Mesothelial cell of epicardium (in vitro differentiated cells): ENCODE results near the gene CISH. TPM values are rescaled to one million over a fixed set of nuclear protein-coding genes. Genes with fewer than 3 reads are reported as not detected.

ENCODE experiments used
- DNase-seq, 2 experiments: peaks; one replicate each; pipeline ENCODE4 v3.0.0; 2021; ENCODE audit warnings: low spot score in 2 of 2; ENCODE audit not compliant: unreplicated experiment in 2 of 2
- H3K27ac Mint-ChIP-seq: 2 replicates; pipeline ENCODE4 v1.8.0; 2021; ENCODE audit warnings: mixed read lengths
- H3K27me3 Mint-ChIP-seq: 2 replicates; pipeline ENCODE4 v1.8.0; 2021; ENCODE audit warnings: low read depth, mixed read lengths
- H3K36me3 Mint-ChIP-seq: 2 replicates; pipeline ENCODE4 v1.8.0; 2021; ENCODE audit warnings: mixed read lengths
- H3K4me1 Mint-ChIP-seq: 2 replicates; pipeline ENCODE4 v1.8.0; 2021; ENCODE audit warnings: mixed read lengths
- H3K4me3 Mint-ChIP-seq: 2 replicates; pipeline ENCODE4 v1.8.0; 2021; ENCODE audit warnings: mild to moderate bottlenecking, moderate library complexity, mixed read lengths
- H3K9me3 Mint-ChIP-seq: 2 replicates; pipeline ENCODE4 v1.8.0; 2021; ENCODE audit warnings: mixed read lengths
- total RNA-seq: library from RNA; stranded (reverse); gene quantifications from 3 replicates; pipeline ENCODE4 v1.2.1, GENCODE V29; 2021
- TF ChIP-seq, protein P1 (sequence below): fragments of 200-600 bp; sonication (generic); IDR thresholded peaks from one replicate; pipeline ENCODE4 v1.5.0; 2021; ENCODE audit warnings: antibody characterized with exemption; ENCODE audit not compliant: unreplicated experiment

Gene CISH
- total RNA-seq, 1 donor from 2014 or later, result 15.2 TPM

DNA sequence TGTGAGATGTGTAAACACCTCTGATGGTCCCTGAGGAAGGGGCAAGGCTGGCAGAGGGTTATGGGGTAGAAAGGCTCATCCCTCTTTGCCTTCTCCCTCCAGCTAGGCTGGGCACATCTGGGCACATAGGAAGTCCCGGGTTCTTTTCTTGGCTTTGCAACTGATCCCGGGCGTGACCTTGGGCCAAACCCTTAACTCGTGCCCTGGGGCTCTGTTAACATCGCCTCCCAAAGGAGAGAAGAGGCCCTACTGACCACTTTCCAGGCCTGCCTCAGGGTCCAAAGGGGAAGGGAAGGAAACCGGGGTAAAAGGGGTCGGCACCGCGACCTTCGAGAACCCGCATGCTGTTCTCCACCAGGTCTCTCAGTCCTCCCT, 44.6 kb downstream of the CISH start:
- Mint-ChIP-seq H3K27ac (no peak overlapping the region), H3K36me3 (no peaks in the 10 kb centered on the region), H3K9me3 (no peaks in the 10 kb centered on the region), H3K4me3 (peak overlapping the region; percentile 64), H3K27me3 (peaks cover 16% of the 10 kb centered on the region), H3K4me1 (peaks cover 17% of the 10 kb centered on the region)
- DNase-seq, result no peak
- TF ChIP-seq, protein P1, sequence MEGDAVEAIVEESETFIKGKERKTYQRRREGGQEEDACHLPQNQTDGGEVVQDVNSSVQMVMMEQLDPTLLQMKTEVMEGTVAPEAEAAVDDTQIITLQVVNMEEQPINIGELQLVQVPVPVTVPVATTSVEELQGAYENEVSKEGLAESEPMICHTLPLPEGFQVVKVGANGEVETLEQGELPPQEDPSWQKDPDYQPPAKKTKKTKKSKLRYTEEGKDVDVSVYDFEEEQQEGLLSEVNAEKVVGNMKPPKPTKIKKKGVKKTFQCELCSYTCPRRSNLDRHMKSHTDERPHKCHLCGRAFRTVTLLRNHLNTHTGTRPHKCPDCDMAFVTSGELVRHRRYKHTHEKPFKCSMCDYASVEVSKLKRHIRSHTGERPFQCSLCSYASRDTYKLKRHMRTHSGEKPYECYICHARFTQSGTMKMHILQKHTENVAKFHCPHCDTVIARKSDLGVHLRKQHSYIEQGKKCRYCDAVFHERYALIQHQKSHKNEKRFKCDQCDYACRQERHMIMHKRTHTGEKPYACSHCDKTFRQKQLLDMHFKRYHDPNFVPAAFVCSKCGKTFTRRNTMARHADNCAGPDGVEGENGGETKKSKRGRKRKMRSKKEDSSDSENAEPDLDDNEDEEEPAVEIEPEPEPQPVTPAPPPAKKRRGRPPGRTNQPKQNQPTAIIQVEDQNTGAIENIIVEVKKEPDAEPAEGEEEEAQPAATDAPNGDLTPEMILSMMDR, result no peak

- Mint-ChIP-seq H3K9me3 (no peaks in the 10 kb centered on the region), H3K4me1 (peaks cover 9% of the 10 kb centered on the region), H3K4me3 (no peak overlapping the region), H3K27ac (no peak overlapping the region), H3K36me3 (no peaks in the 10 kb centered on the region), H3K27me3 (peaks cover 16% of the 10 kb centered on the region)
- no peak for DNase-seq
- TF ChIP-seq, protein P1, result no peak
Observed at GRCh38 chr3:50564321-50564720, 47.3 kb downstream of the CISH start.

DNA sequence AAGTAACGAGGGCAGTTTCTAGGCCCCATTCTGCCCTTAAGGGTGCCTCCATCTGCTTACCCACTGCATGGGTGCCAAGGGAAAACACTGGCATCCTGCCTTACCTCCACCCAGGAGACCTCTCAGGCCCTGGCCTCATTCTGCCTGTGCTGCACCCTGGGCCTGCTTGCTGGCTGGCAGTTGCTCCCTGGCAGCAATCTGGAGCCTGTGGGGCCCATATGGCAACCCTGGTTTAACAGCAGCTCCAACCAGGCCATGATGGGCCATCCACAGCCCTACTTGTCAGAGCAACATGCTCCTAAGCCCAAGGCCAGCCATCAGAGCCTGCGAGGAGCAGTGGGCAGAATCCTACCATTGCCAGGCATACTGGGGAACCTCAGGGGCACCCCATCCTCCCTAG, 47.7 kb downstream of the CISH start:
- peaks cover 18% of the 10 kb centered on the region for H3K27me3 Mint-ChIP-seq
- H3K4me3 Mint-ChIP-seq, result no peak overlapping the region
- no peak overlapping the region for H3K27ac Mint-ChIP-seq
- TF ChIP-seq, protein P1, result no peak
- H3K4me1 Mint-ChIP-seq, result peaks cover 9% of the 10 kb centered on the region
- no peaks in the 10 kb centered on the region for H3K9me3 Mint-ChIP-seq
- H3K36me3 Mint-ChIP-seq, result no peaks in the 10 kb centered on the region
- DNase-seq, result no peak

DNA sequence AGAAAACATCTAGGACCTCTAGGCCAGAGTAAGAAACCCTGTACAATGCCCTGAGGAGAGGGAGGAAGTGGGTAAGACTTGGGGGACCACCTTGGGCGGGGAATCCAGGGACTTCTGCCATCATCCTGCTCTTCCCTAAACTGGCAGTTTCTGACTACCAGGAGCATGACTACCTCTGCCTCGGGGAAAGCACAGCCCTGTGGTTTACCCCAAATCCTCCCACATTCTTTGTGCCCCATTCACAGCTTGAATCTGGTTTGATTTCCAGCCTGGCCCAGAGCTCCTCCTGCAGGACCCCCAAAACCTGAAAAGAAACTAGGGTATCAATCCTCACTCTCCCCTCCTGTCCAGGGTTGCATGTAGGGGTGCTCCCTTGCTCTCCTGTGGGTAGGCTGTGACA, 48.7 kb downstream of the CISH start:
- H3K27ac Mint-ChIP-seq, result no peak overlapping the region
- no peak overlapping the region for H3K4me3 Mint-ChIP-seq
- TF ChIP-seq, protein P1, result no peak
- no peaks in the 10 kb centered on the region for H3K36me3 Mint-ChIP-seq
- no peak for DNase-seq
- H3K4me1 Mint-ChIP-seq, result peaks cover 9% of the 10 kb centered on the region
- no peaks in the 10 kb centered on the region for H3K9me3 Mint-ChIP-seq
- H3K27me3 Mint-ChIP-seq, result peaks cover 22% of the 10 kb centered on the region

DNA sequence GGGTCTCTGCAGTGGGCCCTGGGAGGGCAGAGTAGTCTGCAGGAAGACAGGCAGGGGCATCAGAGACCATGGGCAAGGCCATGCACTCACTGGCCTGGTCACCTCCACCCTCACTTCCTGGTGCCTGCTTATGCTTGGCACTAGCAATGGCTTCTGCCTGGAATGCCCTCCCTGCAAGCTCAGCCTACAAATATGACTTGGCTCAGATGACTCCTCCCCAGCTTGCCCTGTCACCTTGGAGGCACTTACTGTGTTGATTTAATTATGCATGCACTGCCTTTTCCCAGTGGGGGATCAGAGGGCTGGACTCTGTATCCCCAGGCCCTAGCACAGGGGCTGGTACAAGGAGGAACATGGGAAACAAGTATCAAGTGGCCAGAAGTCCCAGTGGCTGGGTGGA, 51.9 kb downstream of the CISH start:
- H3K9me3 Mint-ChIP-seq, result no peaks in the 10 kb centered on the region
- TF ChIP-seq, protein P1, result no peak
- H3K4me3 Mint-ChIP-seq, result no peak overlapping the region
- no peak for DNase-seq
- no peaks in the 10 kb centered on the region for H3K36me3 Mint-ChIP-seq
- no peaks in the 10 kb centered on the region for H3K4me1 Mint-ChIP-seq
- H3K27me3 Mint-ChIP-seq, result peaks cover 17% of the 10 kb centered on the region
- no peak overlapping the region for H3K27ac Mint-ChIP-seq

GRCh38 chr3:50557915-50558314, 53.7 kb downstream of the CISH start:
- DNase-seq, result no peak
- H3K27me3 Mint-ChIP-seq, result peaks cover 28% of the 10 kb centered on the region
- H3K27ac Mint-ChIP-seq, result no peak overlapping the region
- no peaks in the 10 kb centered on the region for H3K4me1 Mint-ChIP-seq
- H3K9me3 Mint-ChIP-seq, result no peaks in the 10 kb centered on the region
- no peaks in the 10 kb centered on the region for H3K36me3 Mint-ChIP-seq
- TF ChIP-seq, protein P1, result no peak
- H3K4me3 Mint-ChIP-seq, result no peak overlapping the region
